ENCODE results near the gene TBC1D8. TPM values are rescaled to one million over a fixed set of nuclear protein-coding genes. Genes with fewer than 3 reads are reported as not detected.

TBC1D8 gene
- total and polyA plus RNA-seq, 2 of the 8 experiments (the other 6 are each of a cell fraction or from before 2014, with no cell fraction given): 20.8 to 21.8 TPM

DNA sequence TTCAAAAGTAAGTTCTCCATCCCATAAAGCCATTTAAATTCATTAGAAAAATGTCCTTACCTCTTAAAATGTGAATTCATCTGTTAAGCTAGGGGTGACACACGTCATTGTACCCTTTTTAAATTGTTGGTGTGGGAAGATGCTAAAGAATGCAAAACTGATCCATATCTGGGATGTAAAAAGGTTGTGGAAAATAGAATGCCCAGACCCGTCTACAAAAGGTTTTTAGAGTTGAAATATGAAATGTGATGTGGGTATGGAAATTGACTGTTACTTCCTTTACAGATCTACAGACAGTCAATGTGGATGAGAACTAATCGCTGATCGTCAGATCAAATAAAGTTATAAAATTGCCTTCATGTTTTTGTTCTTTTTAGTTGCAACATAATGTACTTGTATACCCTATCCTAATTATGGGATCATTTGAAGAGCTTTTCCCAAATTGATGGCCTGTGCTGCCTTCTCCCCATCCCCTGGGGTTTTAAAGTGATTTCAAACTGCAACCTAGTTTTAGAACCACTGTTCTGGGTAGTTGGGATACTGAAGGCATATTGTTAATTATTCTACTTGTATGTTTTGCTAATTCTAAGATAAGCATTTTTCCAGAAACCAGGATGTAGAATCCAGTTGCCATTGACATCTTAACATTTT is 145.0 kb downstream of the TBC1D8 start:
- no peak overlapping the region for H2AFZ ChIP-seq (ENCODE audit: low read length)
- no peak overlapping the region for H3K27ac ChIP-seq (ENCODE audit: low read depth, low read length)
- no peak overlapping the region for H4K5ac ChIP-seq (ENCODE audit: insufficient read length, low read depth, low read length)
- H4K20me1 ChIP-seq (replicated peaks in 1 of 2; ENCODE audit: control insufficient read depth in 1 of 2, insufficient read depth in 2 of 2, low read length in 2 of 2): peaks cover 18 to 32% of the 10 kb centered on the region in 2 experiments
- H3K9ac ChIP-seq (replicated peaks in 1 of 4; ENCODE audit: extremely low read depth in 1 of 4, low read depth in 3 of 4, low read length in 3 of 4): no peak overlapping the region
- no peak overlapping the region for H3K4ac ChIP-seq (replicated peaks; ENCODE audit: insufficient read length, low read depth, low read length)
- H3K18ac ChIP-seq (ENCODE audit: extremely low read depth, low read length): no peak overlapping the region
- H3K56ac ChIP-seq (replicated peaks; ENCODE audit: insufficient read length, low read depth, low read length): no peak overlapping the region
- no peak overlapping the region for H2BK20ac ChIP-seq (ENCODE audit: low read length)
- no peak overlapping the region for H3K4me2 ChIP-seq (ENCODE audit: insufficient read depth in 1 of 2, low read depth in 2 of 2, low read length in 2 of 2)
- no peak overlapping the region for H3K4me3 ChIP-seq (ENCODE audit: extremely low read depth in 1 of 4, insufficient read depth in 2 of 4, low read depth in 3 of 4, low read length in 4 of 4)
- no peak for TF ChIP-seq TAF1 (IDR thresholded peaks at IDR 0.05; ENCODE audit: low read depth, low read length)
- H2BK12ac ChIP-seq (ENCODE audit: low read depth, low read length): no peak overlapping the region
- FAIRE-seq: no peak
- H2BK120ac ChIP-seq (replicated peaks; ENCODE audit: low read depth, low read length): no peak overlapping the region
- H3K14ac ChIP-seq (ENCODE audit: insufficient read length): no peak overlapping the region
- ChIA-PET POLR2A (ENCODE audit: partially characterized antibody) (interaction anchor here (0.7 to 8.5 kb wide), 16 partner anchors 9 to 444 kb away, joined by 3 to 151 read pairs (median 4); partner anchors contain the start of genes PDCL3 and TBC1D8), CTCF (ENCODE audit: partially characterized antibody) (interaction anchor here (0.6 to 1.5 kb wide), 4 partner anchors 182 to 1078 kb away, joined by 3 read pairs; no protein-coding TSS in a partner anchor)
- H3K9me3 ChIP-seq (ENCODE audit: insufficient read depth in 2 of 2, low read depth in 1 of 2, low read length in 1 of 2): no peaks in the 10 kb centered on the region
- H3K27me3 ChIP-seq (replicated peaks in 1 of 4; ENCODE audit: control insufficient read depth in 3 of 4, extremely low read depth in 1 of 4, insufficient read depth in 3 of 4, low read length in 3 of 4): peaks cover 0 to 2% (median 0%) of the 10 kb centered on the region in 4 experiments; a peak in 2 of 7 replicates
- no peak overlapping the region for H4K8ac ChIP-seq (ENCODE audit: extremely low read depth, insufficient read depth, low read length)
- peaks cover 8% of the 10 kb centered on the region for H3K23me2 ChIP-seq (ENCODE audit: low read depth, low read length)
- no peak overlapping the region for H2AK5ac ChIP-seq (ENCODE audit: low read depth, low read length)
- H3K79me1 ChIP-seq (ENCODE audit: low read depth, low read length): peaks cover 3% of the 10 kb centered on the region
- DNase-seq (ENCODE audit: low read depth in 1 of 2, low spot score in 2 of 2): no peak
- 91% methylated on average over 4 of the region's 4 CpGs; no CpG with 5 or more reads in 1 of the 2 experiments for WGBS, 2 experiments (ENCODE audit: extremely low coverage in 1 of 2, insufficient coverage in 1 of 2, insufficient read length in 1 of 2, insufficient replicate concordance in 2 of 2, low coverage in 1 of 2, low lambda C conversion rate in 2 of 2, missing lambda C conversion rate in 1 of 2)
- H3K36me3 ChIP-seq (ENCODE audit: control insufficient read depth in 2 of 4, insufficient read depth in 4 of 4, low read length in 3 of 4): peaks cover 33 to 80% (median 54%) of the 10 kb centered on the region in 4 experiments
- H3K79me2 ChIP-seq (ENCODE audit: control insufficient read depth in 1 of 2, insufficient read depth in 2 of 2, low read length in 2 of 2): peaks cover 6 to 33% of the 10 kb centered on the region in 2 experiments
- H3K23ac ChIP-seq (ENCODE audit: insufficient read length): no peak overlapping the region
- no peak overlapping the region for H4K91ac ChIP-seq (replicated peaks; ENCODE audit: insufficient read length, low read length)
- H3K4me1 ChIP-seq (replicated peaks in 1 of 4; ENCODE audit: control insufficient read depth in 3 of 4, insufficient read depth in 4 of 4, low read length in 3 of 4): peaks cover 5 to 10% (median 8%) of the 10 kb centered on the region in 4 experiments; a peak in 6 of 7 replicates
- H2BK5ac ChIP-seq (ENCODE audit: low read depth, low read length): no peak overlapping the region
- H2BK15ac ChIP-seq (ENCODE audit: low read length): no peak overlapping the region
